HepG2 (cell line): Measurements from ENCODE around the gene HCFC1R1.

Experiments
- CTCF ChIP-seq: sonication (generic); formaldehyde crosslinking; IDR thresholded peaks from 2 replicates; pipeline ENCODE4 v1.5.0; 2020; ENCODE audit warnings: mild to moderate bottlenecking, missing genetic modification reagents, moderate library complexity
- EHMT2 ChIP-seq: fragments of 200-600 bp; sonication (generic); IDR thresholded peaks from 2 replicates; pipeline ENCODE4 v1.7.0; 2017; ENCODE audit warnings: antibody characterized with exemption, low read depth, low read length, borderline replicate concordance
- IRF1 ChIP-seq: sonication (generic); formaldehyde crosslinking; IDR thresholded peaks from 2 replicates; pipeline ENCODE4 v1.4.0; 2020; ENCODE audit warnings: low read depth, mild to moderate bottlenecking, missing genetic modification reagents
- SUZ12 ChIP-seq: fragments of 150-350 bp; IDR thresholded peaks from 2 replicates; pipeline ENCODE4 v1.6.1; 2014; ENCODE audit warnings: low read depth, low read length
- TF ChIP-seq, protein P1 (sequence below): fragments of 450-650 bp; IDR thresholded peaks from 2 replicates; pipeline ENCODE4 v1.6.1; 2016

GRCh38 chr16:3038256-3038655 lies 14.5 kb upstream of the HCFC1R1 start:
- TF ChIP-seq IRF1, result no peak
- TF ChIP-seq CTCF, result no peak
- TF ChIP-seq EHMT2, result no peak
- TF ChIP-seq, protein P1, sequence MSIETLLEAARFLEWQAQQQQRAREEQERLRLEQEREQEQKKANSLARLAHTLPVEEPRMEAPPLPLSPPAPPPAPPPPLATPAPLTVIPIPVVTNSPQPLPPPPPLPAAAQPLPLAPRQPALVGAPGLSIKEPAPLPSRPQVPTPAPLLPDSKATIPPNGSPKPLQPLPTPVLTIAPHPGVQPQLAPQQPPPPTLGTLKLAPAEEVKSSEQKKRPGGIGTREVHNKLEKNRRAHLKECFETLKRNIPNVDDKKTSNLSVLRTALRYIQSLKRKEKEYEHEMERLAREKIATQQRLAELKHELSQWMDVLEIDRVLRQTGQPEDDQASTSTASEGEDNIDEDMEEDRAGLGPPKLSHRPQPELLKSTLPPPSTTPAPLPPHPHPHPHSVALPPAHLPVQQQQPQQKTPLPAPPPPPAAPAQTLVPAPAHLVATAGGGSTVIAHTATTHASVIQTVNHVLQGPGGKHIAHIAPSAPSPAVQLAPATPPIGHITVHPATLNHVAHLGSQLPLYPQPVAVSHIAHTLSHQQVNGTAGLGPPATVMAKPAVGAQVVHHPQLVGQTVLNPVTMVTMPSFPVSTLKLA, result no peak
- no peak for TF ChIP-seq SUZ12
